HG03064 (cell line): Measurements from ENCODE around the gene GARIN5B.
"Not testable (repeated sequence)": the region's sequence is repeated elsewhere in the genome, so short reads cannot be mapped to it uniquely, and the experiment has no call there.

Source experiments
- ATAC-seq: cut with Tn5 transposase; IDR thresholded peaks from one replicate; pipeline ENCODE4 v1.9.1; 2021; ENCODE audit warnings: low read depth; ENCODE audit not compliant: unreplicated experiment

Gene GARIN5B

GRCh38 chr19:55362990-55363716 is at the start of gene GARIN5B:
Gene GARIN5B, minus strand, starts transcription at chr19:55363260. Its CDS starts 194 bp downstream, at chr19:55363066.
- ATAC-seq = no peak

- ATAC-seq = no peak
Observed at GRCh38 chr19:55410168-55410567, 47.1 kb upstream of the GARIN5B start.

- not testable (repeated sequence) for ATAC-seq
Observed at GRCh38 chr19:55409179-55409578, 46.1 kb upstream of the GARIN5B start.

GRCh38 chr19:55408533-55408872 is 45.4 kb upstream of the GARIN5B start:
- no peak for ATAC-seq

- peak; percentile 80 for ATAC-seq
Observed at GRCh38 chr19:55407800-55408532, 44.9 kb upstream of the GARIN5B start.

GRCh38 chr19:55407550-55407799 is 44.4 kb upstream of the GARIN5B start, which contains the start of gene UBE2S:
Gene UBE2S, minus strand, starts transcription at chr19:55407788. Its CDS starts 199 bp downstream, at chr19:55407589.
- not testable (repeated sequence) for ATAC-seq

- ATAC-seq = peak; percentile 2
Observed at GRCh38 chr19:55406826-55407549, 43.9 kb upstream of the GARIN5B start.

GRCh38 chr19:55406091-55406825 is 43.2 kb upstream of the GARIN5B start:
- ATAC-seq = no peak

GRCh38 chr19:55405638-55406037 is 42.6 kb upstream of the GARIN5B start:
- no peak for ATAC-seq

GRCh38 chr19:55402509-55402908 is 39.4 kb upstream of the GARIN5B start:
- no peak for ATAC-seq

- ATAC-seq = not testable (repeated sequence)
Observed at GRCh38 chr19:55401390-55401789, 38.3 kb upstream of the GARIN5B start.

GRCh38 chr19:55400281-55401087 is 37.4 kb upstream of the GARIN5B start:
- ATAC-seq = no peak

GRCh38 chr19:55398200-55398925 is 35.3 kb upstream of the GARIN5B start:
- ATAC-seq = no peak

- no peak for ATAC-seq
Observed at GRCh38 chr19:55392820-55393761, 30.0 kb upstream of the GARIN5B start.

GRCh38 chr19:55391702-55392615 is 28.9 kb upstream of the GARIN5B start:
- no peak for ATAC-seq

GRCh38 chr19:55391191-55391670 is 28.2 kb upstream of the GARIN5B start:
- no peak for ATAC-seq

- no peak for ATAC-seq
Observed at GRCh38 chr19:55390461-55390880, 27.4 kb upstream of the GARIN5B start.
